ENCODE results near the gene TAC4.

Gene TAC4

DNA sequence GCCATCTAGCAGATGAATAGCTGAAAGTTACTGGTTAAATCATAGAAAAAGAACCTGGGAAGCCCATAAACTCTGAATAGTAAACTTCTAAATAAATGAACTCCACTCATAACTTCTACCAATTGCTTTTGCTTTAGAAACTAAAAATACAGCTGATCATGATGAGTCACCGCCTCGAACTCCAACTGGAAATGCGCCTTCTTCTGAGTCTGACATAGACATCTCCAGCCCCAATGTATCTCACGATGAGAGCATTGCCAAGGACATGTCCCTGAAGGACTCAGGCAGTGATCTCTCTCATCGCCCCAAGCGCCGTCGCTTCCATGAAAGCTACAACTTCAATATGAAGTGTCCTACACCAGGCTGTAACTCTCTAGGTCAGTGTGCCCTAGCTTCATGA, 49.7 kb downstream of the TAC4 start:
- DNase-seq: no peak

DNA sequence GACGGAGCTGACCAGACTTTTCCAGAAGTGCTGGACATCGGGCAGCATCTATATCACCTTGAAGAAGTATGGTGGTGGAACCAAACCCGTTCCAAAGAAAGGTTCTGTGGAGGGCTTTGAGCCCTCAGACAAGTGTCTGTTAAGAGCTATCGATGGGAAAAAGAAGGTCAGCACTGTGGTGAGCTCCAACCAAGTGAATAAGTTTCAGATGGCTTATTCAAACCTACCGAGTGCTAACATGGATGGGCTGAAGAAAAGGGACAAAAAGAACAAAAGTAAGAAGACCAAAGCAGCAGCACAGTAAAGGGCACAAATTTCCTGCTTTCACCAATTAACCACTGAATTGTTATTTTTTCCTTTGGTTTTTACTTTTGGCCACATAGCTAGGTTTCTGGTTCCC, 52.5 kb downstream of the TAC4 start:
- no peak for DNase-seq

DNA sequence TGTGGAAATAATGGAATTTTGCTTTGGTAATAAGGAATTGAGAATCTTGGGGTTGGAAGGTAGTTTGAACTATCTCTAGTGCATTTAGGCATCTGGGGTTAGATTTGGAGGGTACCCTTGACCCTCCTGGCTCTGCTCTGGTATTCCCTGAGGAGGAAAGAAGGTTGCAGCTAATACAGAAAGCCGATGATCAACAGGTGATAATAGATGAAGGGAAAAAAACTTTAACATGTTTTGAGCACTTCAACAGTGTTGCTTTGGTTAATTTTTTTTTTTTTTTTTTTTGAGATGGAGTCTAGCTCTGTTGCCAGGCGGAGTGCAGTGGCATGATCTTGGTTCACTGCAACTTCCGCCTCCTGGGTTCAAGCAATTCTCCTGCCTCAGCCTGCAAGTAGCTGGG, 54.6 kb downstream of the TAC4 start:
- no peak for DNase-seq

DNA sequence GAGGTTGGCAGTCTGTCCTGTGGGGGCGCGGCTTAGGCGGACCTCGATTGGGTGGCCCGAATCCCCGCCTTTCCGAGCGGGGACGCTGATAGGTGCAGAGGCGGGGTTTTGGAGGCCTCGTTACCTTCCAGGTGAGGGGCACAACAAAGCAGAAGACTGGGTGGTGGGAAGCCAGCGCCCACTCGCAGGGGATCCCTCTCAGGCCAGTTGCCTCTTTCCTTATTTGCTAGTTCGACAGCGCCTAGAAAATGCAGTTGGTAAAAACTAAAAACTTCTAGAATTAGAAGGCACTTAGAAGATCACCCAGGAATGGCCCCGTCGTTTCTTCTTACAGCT, 58.7 kb downstream of the TAC4 start:
- no peak for DNase-seq

DNA sequence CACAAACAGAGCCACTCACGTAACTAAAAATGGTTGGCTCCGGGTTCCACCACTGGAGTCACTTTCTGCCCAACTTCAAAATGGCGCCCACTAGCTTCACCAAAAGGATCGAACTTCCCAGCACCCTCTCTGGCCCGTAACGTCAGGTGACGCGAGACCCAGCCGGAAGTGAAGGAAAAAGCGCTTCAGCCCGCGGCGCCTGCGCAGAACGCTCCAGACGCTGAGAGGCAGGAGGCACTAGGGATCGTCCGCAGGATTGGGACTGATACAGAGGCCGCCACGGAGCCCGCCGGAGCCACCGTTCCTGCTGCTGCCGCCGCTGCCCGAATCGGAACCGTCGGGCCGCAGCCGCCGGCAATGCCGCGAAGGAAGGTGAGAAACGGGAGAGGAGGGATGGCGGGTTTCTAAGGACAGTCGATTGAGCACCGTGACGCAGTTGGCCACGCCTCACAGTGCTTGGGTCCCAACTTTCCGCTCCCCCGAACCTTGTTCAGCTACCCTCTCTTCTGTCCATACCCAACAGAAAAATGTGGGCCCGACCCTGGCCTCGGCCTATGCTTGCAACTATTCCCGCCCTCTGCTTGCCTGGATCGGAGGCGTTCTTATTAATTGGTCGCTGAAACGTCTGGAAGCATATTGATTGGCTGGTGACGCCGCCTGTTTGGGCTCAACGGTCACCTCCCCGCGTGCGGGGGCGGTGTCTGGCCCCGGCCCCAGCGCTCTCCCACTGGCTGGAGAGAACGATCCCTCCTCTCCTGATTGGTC, 59.2 kb downstream of the TAC4 start, which contains the start of gene KAT7:
KAT7 (plus strand) TSS at position 204 of the 765 bp plus-strand sequence; CDS start at position 358, 154 bp downstream.
- peak; percentile 99 for DNase-seq

Data from stimulated activated CD4-positive, alpha-beta T cell treated with anti-CD3 and anti-CD28 coated beads, Interleukin-4, amount 100 ng/mL, for 24 hours (primary cell).